Mesenchymal stem cell (in vitro differentiated cells and primary cell): ENCODE measurements around the gene MLXIP.

Experiments
- DNase-seq: peaks from one replicate; pipeline ENCODE4 v3.0.0-alpha.2; 2013
- H2AFZ ChIP-seq: one replicate; pipeline ENCODE4 v1.6.1; 2013; ENCODE audit warnings: low read depth, mild to moderate bottlenecking, control low read depth, inconsistent platforms, low read length, moderate library complexity
- H2AK5ac ChIP-seq: 2 replicates; pipeline ENCODE4 v1.6.1; 2013; ENCODE audit warnings: low read length, moderate library complexity, mild to moderate bottlenecking, inconsistent platforms; ENCODE audit not compliant: severe bottlenecking
- H2BK120ac ChIP-seq: one replicate; pipeline ENCODE4 v1.6.1; 2013; ENCODE audit warnings: low read depth, mild to moderate bottlenecking, inconsistent platforms, low read length, moderate library complexity
- H2BK12ac ChIP-seq, 2 experiments: one replicate each; pipeline ENCODE4 v1.6.1; 2013; ENCODE audit warnings: inconsistent platforms in 2 of 2, low read length in 2 of 2, mild to moderate bottlenecking in 2 of 2, moderate library complexity in 2 of 2, control low read depth in 1 of 2
- H2BK15ac ChIP-seq: one replicate; pipeline ENCODE4 v1.6.1; 2013; ENCODE audit warnings: mild to moderate bottlenecking, low read depth, inconsistent platforms; ENCODE audit not compliant: poor library complexity, severe bottlenecking
- H2BK5ac ChIP-seq: 2 replicates; pipeline ENCODE4 v1.6.1; 2013; ENCODE audit warnings: low read depth, mild to moderate bottlenecking, low read length, control low read depth, inconsistent platforms; ENCODE audit not compliant: poor library complexity, severe bottlenecking
- H3K14ac ChIP-seq, 2 experiments: one replicate each; pipeline ENCODE4 v1.6.1; 2013; ENCODE audit warnings: inconsistent platforms in 2 of 2, low read length in 2 of 2, control low read depth in 1 of 2, mild to moderate bottlenecking in 1 of 2, moderate library complexity in 1 of 2
- H3K18ac ChIP-seq, 2 experiments: one replicate each; pipeline ENCODE4 v1.6.1; 2013; ENCODE audit warnings: inconsistent platforms in 2 of 2, low read length in 2 of 2, control low read depth in 1 of 2, low read depth in 1 of 2, mild to moderate bottlenecking in 1 of 2
- H3K23ac ChIP-seq, 2 experiments: one replicate each; pipeline ENCODE4 v1.6.1; 2013; ENCODE audit warnings: inconsistent platforms in 2 of 2, low read length in 2 of 2, mild to moderate bottlenecking in 2 of 2, moderate library complexity in 2 of 2, control low read depth in 1 of 2
- H3K27ac ChIP-seq: 2 replicates; pipeline ENCODE4 v1.5.1; 2013; ENCODE audit warnings: mild to moderate bottlenecking, moderate library complexity, low read length, control low read depth, inconsistent platforms; ENCODE audit not compliant: poor library complexity, severe bottlenecking
- H3K27me3 ChIP-seq, 2 experiments: 2 replicates each; pipeline versions ENCODE4 v1.6.1 to v1.7.0; 2013; ENCODE audit warnings: low read length in 2 of 2, mild to moderate bottlenecking in 2 of 2, moderate library complexity in 2 of 2, control low read depth in 1 of 2, inconsistent platforms in 1 of 2; ENCODE audit not compliant: control insufficient read depth in 1 of 2, insufficient read depth in 1 of 2
- H3K36me3 ChIP-seq, 2 experiments: 2 replicates each; pipeline versions ENCODE4 v1.6.1 to v1.7.0; 2013; ENCODE audit warnings: low read length in 2 of 2, control low read depth in 1 of 2, inconsistent platforms in 1 of 2, low read depth in 1 of 2, mild to moderate bottlenecking in 1 of 2; ENCODE audit not compliant: insufficient read depth in 2 of 2, control insufficient read depth in 1 of 2
- H3K4ac ChIP-seq, 2 experiments: one replicate each; pipeline ENCODE4 v1.6.1; 2013; ENCODE audit warnings: inconsistent platforms in 2 of 2, low read length in 2 of 2, mild to moderate bottlenecking in 2 of 2, moderate library complexity in 2 of 2, control low read depth in 1 of 2, low read depth in 1 of 2
- H3K4me1 ChIP-seq: 2 replicates; pipeline ENCODE4 v1.6.1; 2013; ENCODE audit warnings: low read depth, low read length, control low read depth; ENCODE audit not compliant: control insufficient read depth, insufficient read depth
- H3K4me2 ChIP-seq: 2 replicates; pipeline ENCODE4 v1.6.1; 2013; ENCODE audit warnings: low read length, mild to moderate bottlenecking, inconsistent platforms; ENCODE audit not compliant: poor library complexity, severe bottlenecking
- H3K4me3 ChIP-seq, 2 experiments: 2 replicates each; pipeline versions ENCODE4 v1.5.1 to v1.7.0; 2013; ENCODE audit warnings: low read length in 2 of 2, mild to moderate bottlenecking in 2 of 2, control low read depth in 1 of 2, low read depth in 1 of 2; ENCODE audit not compliant: insufficient read depth in 1 of 2
- H3K79me1 ChIP-seq: replicated peaks from 2 replicates; pipeline ENCODE4 v1.6.1; 2013; ENCODE audit warnings: mild to moderate bottlenecking, control low read depth, low read length, inconsistent platforms; ENCODE audit not compliant: poor library complexity, severe bottlenecking
- H3K9ac ChIP-seq: 2 replicates; pipeline ENCODE4 v1.7.0; 2013; ENCODE audit warnings: mild to moderate bottlenecking, low read length, moderate library complexity
- H3K9me3 ChIP-seq: 2 replicates; pipeline ENCODE4 v1.7.0; 2013; ENCODE audit warnings: mild to moderate bottlenecking, low read length; ENCODE audit not compliant: control insufficient read depth
- H4K8ac ChIP-seq: one replicate; pipeline ENCODE4 v1.6.1; 2013; ENCODE audit warnings: inconsistent platforms, mild to moderate bottlenecking, low read length, moderate library complexity
- H4K91ac ChIP-seq: one replicate; pipeline ENCODE4 v1.6.1; 2013; ENCODE audit warnings: mild to moderate bottlenecking, low read length, inconsistent platforms
- WGBS: methylation state at CpG from one replicate; pipeline ENCODE4 v1.1.7; 2013; ENCODE audit warnings: mixed read lengths; 5-methylcytosine and 5-hydroxymethylcytosine counted together

Gene MLXIP

DNA sequence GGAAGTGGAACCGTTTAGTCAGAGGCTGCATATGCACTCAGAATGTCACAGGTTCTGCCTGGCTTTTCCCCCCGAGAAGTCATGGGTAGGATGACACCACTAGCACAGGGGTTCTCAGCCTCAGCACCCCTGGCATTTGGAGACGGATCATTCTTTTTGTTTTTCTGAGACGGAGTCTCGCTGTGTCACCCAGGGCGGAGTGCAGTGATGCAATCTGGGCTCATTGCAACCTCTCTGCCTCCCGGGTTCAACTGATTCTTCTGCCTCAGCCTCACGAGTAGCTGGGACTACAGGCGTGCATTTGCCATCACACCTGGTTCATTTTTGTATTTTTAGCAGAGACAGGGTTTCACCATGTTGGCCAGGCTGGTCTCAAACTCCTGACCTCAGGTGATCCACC is 28.7 kb upstream of the MLXIP start:
- no peak overlapping the region for H4K91ac ChIP-seq
- no peak for DNase-seq
- H3K9me3 ChIP-seq: no peaks in the 10 kb centered on the region
- H2BK15ac ChIP-seq: no peak overlapping the region
- H4K8ac ChIP-seq: no peak overlapping the region
- H3K18ac ChIP-seq: no peak overlapping the region
- H2BK12ac ChIP-seq: no peak overlapping the region
- peaks cover 16% of the 10 kb centered on the region for H3K4me1 ChIP-seq
- H2BK120ac ChIP-seq: no peak overlapping the region
- H3K79me1 ChIP-seq: peaks cover 9% of the 10 kb centered on the region
- no peak overlapping the region for H3K4me3 ChIP-seq
- no peak overlapping the region for H2AFZ ChIP-seq
- H3K4me2 ChIP-seq: no peak overlapping the region
- no peak overlapping the region for H3K9ac ChIP-seq
- H3K4ac ChIP-seq: no peak overlapping the region
- H3K27me3 ChIP-seq: no peaks in the 10 kb centered on the region
- 92% methylated on average over 9 of the region's 9 CpGs for WGBS
- no peak overlapping the region for H3K23ac ChIP-seq
- no peak overlapping the region for H3K27ac ChIP-seq
- H3K36me3 ChIP-seq: peaks cover 0 to 52% of the 10 kb centered on the region in 2 experiments
- no peak overlapping the region for H2AK5ac ChIP-seq
- H3K14ac ChIP-seq: no peak overlapping the region
- no peak overlapping the region for H2BK5ac ChIP-seq

DNA sequence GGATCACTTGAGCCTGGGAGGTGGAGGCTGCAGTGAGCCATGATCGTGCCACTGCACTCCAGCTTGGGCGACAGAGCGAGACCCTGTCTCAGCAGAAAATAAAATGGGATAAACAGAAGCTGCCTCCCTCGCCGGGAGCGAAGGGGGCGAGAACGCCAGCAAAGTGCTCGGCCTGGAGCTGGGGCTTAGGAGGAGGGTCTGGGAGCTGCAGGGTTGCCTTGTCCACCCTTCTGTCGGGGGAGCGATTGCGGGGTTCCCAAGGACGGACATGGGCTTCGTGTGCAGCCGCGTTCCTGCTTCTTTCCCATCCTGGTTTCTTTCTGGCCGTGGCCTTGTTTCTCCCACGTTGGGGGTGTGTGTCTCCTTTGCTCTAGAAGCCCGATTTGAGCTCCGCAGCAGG is 27.9 kb upstream of the MLXIP start:
- Histone ChIP-seq H3K9me3 (no peaks in the 10 kb centered on the region), H3K36me3 (peaks cover 0 to 53% of the 10 kb centered on the region in 2 experiments), H2BK15ac (no peak overlapping the region), H3K18ac (no peak overlapping the region), H3K14ac (no peak overlapping the region), H3K23ac (no peak overlapping the region), H3K79me1 (peaks cover 9% of the 10 kb centered on the region), H2AFZ (no peak overlapping the region), H4K8ac (no peak overlapping the region), H3K4me1 (peaks cover 20% of the 10 kb centered on the region), H2AK5ac (no peak overlapping the region), H3K27ac (no peak overlapping the region), H4K91ac (no peak overlapping the region), H3K9ac (no peak overlapping the region), H3K4ac (no peak overlapping the region), H3K4me2 (no peak overlapping the region), H2BK12ac (no peak overlapping the region), H2BK5ac (no peak overlapping the region), H3K27me3 (no peaks in the 10 kb centered on the region), H3K4me3 (peak overlapping the region in 1 of 2 experiments; percentile 3), H2BK120ac (no peak overlapping the region)
- no peak for DNase-seq
- WGBS: 96% methylated on average over 20 of the region's 20 CpGs

DNA sequence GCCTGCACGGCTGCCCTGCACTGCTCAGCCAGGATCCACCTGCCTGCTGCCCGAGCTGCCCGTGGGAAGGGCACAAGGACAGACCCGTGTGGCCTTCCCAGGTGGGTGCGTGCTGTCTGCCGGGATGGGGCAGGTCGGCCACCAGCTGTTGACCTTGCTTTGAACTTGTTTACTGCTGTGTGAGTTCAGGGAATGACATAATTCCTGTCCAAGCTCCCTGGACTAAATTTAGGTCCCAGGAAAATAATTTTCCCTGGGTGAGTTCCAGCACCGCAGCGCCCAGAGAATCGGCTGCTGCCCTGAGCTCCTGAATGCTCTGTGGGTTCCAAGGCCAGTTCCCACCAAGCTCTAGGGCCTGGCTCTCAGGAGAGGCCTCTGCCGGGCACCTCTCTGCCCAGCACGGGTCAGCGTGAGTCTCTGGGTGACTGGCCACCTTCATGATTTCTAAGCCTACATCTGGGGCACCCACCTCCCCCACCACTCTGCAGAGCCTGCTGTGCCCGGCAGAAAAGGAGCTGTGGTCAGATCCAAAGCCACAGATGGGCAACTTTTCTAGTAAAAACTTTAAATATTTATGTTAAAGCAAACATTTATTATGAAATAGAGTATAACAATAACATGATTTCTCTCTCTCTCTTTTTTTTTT is 27.2 kb upstream of the MLXIP start:
- 81% methylated on average over 13 of the region's 14 CpGs for WGBS
- no peaks in the 10 kb centered on the region for H3K9me3 ChIP-seq

DNA sequence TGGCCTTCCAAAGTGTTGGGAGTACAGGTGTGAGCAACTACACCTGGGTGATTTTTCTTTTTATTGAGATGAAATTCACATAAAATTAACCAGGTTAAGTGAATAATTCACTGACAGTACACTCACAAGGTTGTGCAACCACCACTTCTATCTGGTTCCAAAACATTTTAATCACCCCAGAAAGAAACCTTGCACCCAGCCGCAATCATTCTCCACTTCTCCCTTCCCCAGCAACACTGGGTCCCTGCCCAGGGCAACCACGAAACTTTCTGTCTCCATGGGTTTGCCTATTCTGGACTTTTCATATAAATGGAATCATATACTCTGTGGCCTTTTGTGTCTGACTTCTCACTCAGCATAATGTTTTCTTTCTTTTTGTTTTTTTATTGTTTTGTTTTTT is 26.3 kb upstream of the MLXIP start:
- WGBS: 100% methylated on average over 1 of the region's 2 CpGs
- no peak overlapping the region for H2AFZ ChIP-seq

More for the DNA sequence above, 27.2 kb upstream of the MLXIP start:
- Histone ChIP-seq H2AFZ (no peak overlapping the region), H3K4me2 (no peak overlapping the region), H3K4me3 (peak overlapping the region in 1 of 2 experiments; percentile 7), H3K36me3 (peaks cover 0 to 53% of the 10 kb centered on the region in 2 experiments), H3K4me1 (peaks cover 18% of the 10 kb centered on the region), H4K91ac (no peak overlapping the region), H3K27ac (peak overlapping the region; percentile 21), H3K23ac (no peak overlapping the region), H2BK120ac (no peak overlapping the region), H3K14ac (peak overlapping the region in 1 of 2 experiments; percentile 45), H3K27me3 (no peaks in the 10 kb centered on the region), H3K9ac (no peak overlapping the region), H3K18ac (no peak overlapping the region), H2BK15ac (no peak overlapping the region), H2BK12ac (peak overlapping the region in 1 of 2 experiments; percentile 15), H2BK5ac (no peak overlapping the region), H3K4ac (no peak overlapping the region), H2AK5ac (no peak overlapping the region), H3K79me1 (peaks cover 7% of the 10 kb centered on the region), H4K8ac (no peak overlapping the region)
- peak; percentile 38 for DNase-seq

More for the DNA sequence above, 26.3 kb upstream of the MLXIP start:
- Histone ChIP-seq H3K18ac (no peak overlapping the region), H3K23ac (no peak overlapping the region), H2BK15ac (no peak overlapping the region), H3K27ac (no peak overlapping the region), H2AK5ac (no peak overlapping the region), H3K79me1 (peaks cover 7% of the 10 kb centered on the region), H4K91ac (no peak overlapping the region), H3K14ac (no peak overlapping the region), H3K4me3 (no peak overlapping the region), H2BK5ac (no peak overlapping the region), H3K9ac (no peak overlapping the region), H3K4ac (no peak overlapping the region), H3K4me1 (peaks cover 18% of the 10 kb centered on the region), H3K36me3 (peaks cover 0 to 53% of the 10 kb centered on the region in 2 experiments), H3K4me2 (no peak overlapping the region), H4K8ac (no peak overlapping the region), H2BK12ac (no peak overlapping the region), H2BK120ac (no peak overlapping the region), H3K9me3 (no peaks in the 10 kb centered on the region), H3K27me3 (no peaks in the 10 kb centered on the region)
- no peak for DNase-seq
